ENCODE data around the gene EEFSEC.

- no peak for TF ChIP-seq CTCF (conservative IDR thresholded peaks at IDR 0.05)
- no peak for TF ChIP-seq ZFX (IDR thresholded peaks at IDR 0.05)
Observed at GRCh38 chr3:128190501-128190900, 37.2 kb downstream of the EEFSEC start.
